MM.1S (cell line): ENCODE data around the gene FAM83G.

ENCODE experiments used
- CTCF ChIP-seq: fragments of 300-600 bp; sonication (generic); IDR thresholded peaks from 2 replicates; pipeline ENCODE4 v1.5.1; 2016; ENCODE audit warnings: antibody characterized with exemption, low read length, mixed read lengths
- EZH2 ChIP-seq: fragments of 300-600 bp; sonication (generic); optimal IDR thresholded peaks from 2 replicates; pipeline ENCODE3; 2017; ENCODE audit warnings: low read depth, mild to moderate bottlenecking, antibody characterized with exemption, low read length, mixed read lengths

- TF ChIP-seq CTCF, result no peak
- TF ChIP-seq EZH2, result no peak
Observed at GRCh38 chr17:18937981-18938691, 66.4 kb downstream of the FAM83G start.
